Measurements from ENCODE around the gene NAA50. TPM values are rescaled to one million over a fixed set of nuclear protein-coding genes. Genes with fewer than 3 reads are reported as not detected.

NAA50 gene
- total and polyA plus RNA-seq, 2 of the 13 experiments (the other 11 are each of a cell fraction or from before 2014, with no cell fraction given): 30.2 to 233 TPM

DNA sequence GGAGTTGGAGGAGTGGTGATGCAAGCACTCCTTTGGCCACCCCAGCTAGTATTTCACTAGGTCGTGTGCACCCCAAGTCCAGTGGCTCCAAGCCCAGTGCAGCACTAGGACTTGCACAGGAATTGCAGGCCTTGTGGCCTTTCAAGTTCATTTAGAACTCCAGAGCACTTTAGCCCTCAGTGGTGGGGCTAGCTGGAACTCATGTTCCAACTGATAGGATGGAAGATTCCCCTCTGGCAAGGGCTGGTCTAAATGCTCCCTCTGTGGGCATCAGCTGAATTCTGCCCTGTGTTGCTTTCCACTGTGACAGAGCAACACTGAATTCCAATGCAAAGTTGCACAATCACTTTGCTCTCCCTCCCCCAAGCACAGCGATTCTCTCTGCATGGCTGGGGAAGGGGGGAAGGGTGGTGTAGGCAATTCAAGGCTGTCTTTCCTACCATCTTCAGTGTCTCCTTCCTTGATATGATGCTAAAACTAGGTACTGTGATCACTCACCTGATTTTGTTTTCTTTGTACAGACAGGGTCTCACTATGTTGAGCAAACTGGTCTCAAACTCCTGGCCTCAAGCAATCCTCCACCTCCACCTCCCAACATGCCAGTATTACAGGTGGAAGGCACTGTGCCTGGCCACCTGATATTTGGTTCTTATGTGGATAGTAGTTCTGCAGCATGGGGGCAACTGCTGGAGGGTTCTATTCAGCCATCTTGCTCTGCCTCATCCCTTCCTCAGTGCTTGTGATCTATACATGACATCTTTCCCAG lies 59.9 kb downstream of the NAA50 start (continued):
- TF ChIP-seq, protein P1, sequence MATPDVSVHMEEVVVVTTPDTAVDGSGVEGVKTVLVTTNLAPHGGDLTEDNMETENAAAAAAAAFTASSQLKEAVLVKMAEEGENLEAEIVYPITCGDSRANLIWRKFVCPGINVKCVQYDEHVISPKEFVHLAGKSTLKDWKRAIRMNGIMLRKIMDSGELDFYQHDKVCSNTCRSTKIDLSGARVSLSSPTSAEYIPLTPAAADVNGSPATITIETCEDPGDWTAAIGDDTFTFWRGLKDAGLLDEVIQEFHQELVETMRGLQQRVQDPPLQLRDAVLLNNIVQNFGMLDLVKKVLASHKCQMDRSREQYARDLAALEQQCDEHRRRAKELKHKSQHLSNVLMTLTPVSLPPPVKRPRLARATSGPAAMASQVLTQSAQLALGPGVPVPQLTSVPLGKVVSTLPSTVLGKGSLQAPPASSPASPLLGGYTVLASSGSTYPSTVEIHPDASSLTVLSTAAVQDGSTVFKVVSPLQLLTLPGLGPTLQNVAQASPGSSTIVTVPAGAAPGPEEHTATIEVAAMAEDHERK (CRISPR knock-in tag; IDR thresholded peaks at IDR 0.05; ENCODE audit: low read depth): no peak
- no peak for TF ChIP-seq NFATC3 (CRISPR knock-in tag; IDR thresholded peaks at IDR 0.05)
- TF ChIP-seq RFX5 (IDR thresholded peaks at IDR 0.05; ENCODE audit: low read depth, low read length): no peak
- no peak for TF ChIP-seq LCORL (IDR thresholded peaks at IDR 0.05)
- no peak for TF ChIP-seq LCORL (CRISPR knock-in tag; IDR thresholded peaks at IDR 0.05)
- TF ChIP-seq, protein P2, sequence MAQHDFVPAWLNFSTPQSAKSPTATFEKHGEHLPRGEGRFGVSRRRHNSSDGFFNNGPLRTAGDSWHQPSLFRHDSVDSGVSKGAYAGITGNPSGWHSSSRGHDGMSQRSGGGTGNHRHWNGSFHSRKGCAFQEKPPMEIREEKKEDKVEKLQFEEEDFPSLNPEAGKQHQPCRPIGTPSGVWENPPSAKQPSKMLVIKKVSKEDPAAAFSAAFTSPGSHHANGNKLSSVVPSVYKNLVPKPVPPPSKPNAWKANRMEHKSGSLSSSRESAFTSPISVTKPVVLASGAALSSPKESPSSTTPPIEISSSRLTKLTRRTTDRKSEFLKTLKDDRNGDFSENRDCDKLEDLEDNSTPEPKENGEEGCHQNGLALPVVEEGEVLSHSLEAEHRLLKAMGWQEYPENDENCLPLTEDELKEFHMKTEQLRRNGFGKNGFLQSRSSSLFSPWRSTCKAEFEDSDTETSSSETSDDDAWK (CRISPR knock-in tag; IDR thresholded peaks at IDR 0.05): no peak
- no peak for TF ChIP-seq PAF1 (CRISPR knock-in tag; IDR thresholded peaks at IDR 0.05)
- no peak for TF ChIP-seq MAFF (IDR thresholded peaks at IDR 0.05; ENCODE audit: low read depth, low read length)
- TF ChIP-seq, protein P3, sequence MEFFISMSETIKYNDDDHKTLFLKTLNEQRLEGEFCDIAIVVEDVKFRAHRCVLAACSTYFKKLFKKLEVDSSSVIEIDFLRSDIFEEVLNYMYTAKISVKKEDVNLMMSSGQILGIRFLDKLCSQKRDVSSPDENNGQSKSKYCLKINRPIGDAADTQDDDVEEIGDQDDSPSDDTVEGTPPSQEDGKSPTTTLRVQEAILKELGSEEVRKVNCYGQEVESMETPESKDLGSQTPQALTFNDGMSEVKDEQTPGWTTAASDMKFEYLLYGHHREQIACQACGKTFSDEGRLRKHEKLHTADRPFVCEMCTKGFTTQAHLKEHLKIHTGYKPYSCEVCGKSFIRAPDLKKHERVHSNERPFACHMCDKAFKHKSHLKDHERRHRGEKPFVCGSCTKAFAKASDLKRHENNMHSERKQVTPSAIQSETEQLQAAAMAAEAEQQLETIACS (CRISPR knock-in tag; IDR thresholded peaks at IDR 0.05): no peak
- TF ChIP-seq ZNF160 (CRISPR knock-in tag; IDR thresholded peaks at IDR 0.05): 0 out of 2 replicates have a peak, but pooled peaks have one; percentile 26
- TF ChIP-seq RARA (CRISPR knock-in tag; IDR thresholded peaks at IDR 0.05): no peak
- 0 out of 2 replicates have a peak, but pooled peaks have one; percentile 31 for TF ChIP-seq NAIF1 (CRISPR knock-in tag; IDR thresholded peaks at IDR 0.05; ENCODE audit: borderline replicate concordance)
- TF ChIP-seq NPAS2 (CRISPR knock-in tag; IDR thresholded peaks at IDR 0.05; ENCODE audit: borderline replicate concordance): no peak
- TF ChIP-seq ZNF878 (CRISPR knock-in tag; IDR thresholded peaks at IDR 0.05): no peak
- no peak for TF ChIP-seq ONECUT2 (CRISPR knock-in tag; IDR thresholded peaks at IDR 0.05)
- TF ChIP-seq ZNF788 (CRISPR knock-in tag; IDR thresholded peaks at IDR 0.05; ENCODE audit: borderline replicate concordance): peak; percentile 79; the same call in 1 of the 2 replicates
- TF ChIP-seq, protein P4, sequence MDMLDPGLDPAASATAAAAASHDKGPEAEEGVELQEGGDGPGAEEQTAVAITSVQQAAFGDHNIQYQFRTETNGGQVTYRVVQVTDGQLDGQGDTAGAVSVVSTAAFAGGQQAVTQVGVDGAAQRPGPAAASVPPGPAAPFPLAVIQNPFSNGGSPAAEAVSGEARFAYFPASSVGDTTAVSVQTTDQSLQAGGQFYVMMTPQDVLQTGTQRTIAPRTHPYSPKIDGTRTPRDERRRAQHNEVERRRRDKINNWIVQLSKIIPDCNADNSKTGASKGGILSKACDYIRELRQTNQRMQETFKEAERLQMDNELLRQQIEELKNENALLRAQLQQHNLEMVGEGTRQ (IDR thresholded peaks at IDR 0.05; ENCODE audit: low read depth, low read length): no peak
- TF ChIP-seq, protein P4 (CRISPR knock-in tag; IDR thresholded peaks at IDR 0.05; ENCODE audit: borderline replicate concordance): no peak
- TF ChIP-seq ZNF644 (CRISPR knock-in tag; IDR thresholded peaks at IDR 0.05; ENCODE audit: low read depth): peak; percentile 95
- TF ChIP-seq IKZF4 (CRISPR knock-in tag; IDR thresholded peaks at IDR 0.05; ENCODE audit: borderline replicate concordance, low read depth, not compliant biosample characterization): no peak
- no peak for TF ChIP-seq SMYD3 (CRISPR knock-in tag; IDR thresholded peaks at IDR 0.05)
- TF ChIP-seq ZNF382 (CRISPR knock-in tag; IDR thresholded peaks at IDR 0.05; ENCODE audit: borderline replicate concordance): no peak
- TF ChIP-seq MTF2 (CRISPR knock-in tag; IDR thresholded peaks at IDR 0.05; ENCODE audit: borderline replicate concordance): no peak
- TF ChIP-seq STAG1 (CRISPR knock-in tag; IDR thresholded peaks at IDR 0.05): peak; percentile 37
- peak; percentile 61 for TF ChIP-seq DPF2 (CRISPR knock-in tag; IDR thresholded peaks at IDR 0.05; ENCODE audit: borderline replicate concordance, low read depth)
- TF ChIP-seq NFE2 (CRISPR knock-in tag; IDR thresholded peaks at IDR 0.05): no peak

All from HepG2 (cell line).